HL-60 (cell line): Measurements from ENCODE around the gene XAB2.

Experiments used
- DNase-seq, 2 experiments: peaks; one replicate each; pipeline ENCODE4 v3.0.0-alpha.2; 2010 to 2020; ENCODE audit warnings: low read depth in 1 of 2, low spot score in 1 of 2
- H3K27ac ChIP-seq: fragments of 250-450 bp; sonication (Bioruptor Pico); replicated peaks from 2 replicates; pipeline ENCODE4 v1.5.1; 2020; ENCODE audit warnings: mild to moderate bottlenecking, moderate library complexity
- H3K27me3 ChIP-seq: fragments of 250-450 bp; sonication (Bioruptor Pico); 2 replicates; pipeline ENCODE4 v1.5.1; 2021; ENCODE audit warnings: mild to moderate bottlenecking, moderate library complexity; ENCODE audit not compliant: insufficient read depth, poor library complexity, severe bottlenecking
- H3K4me3 ChIP-seq: replicated peaks from 2 replicates; pipeline ENCODE4 v1.5.1; 2011; ENCODE audit warnings: mild to moderate bottlenecking, control low read depth, low read length; ENCODE audit not compliant: insufficient read depth
- CTCF ChIP-seq: IDR thresholded peaks from one replicate; pipeline ENCODE4 v1.5.1; 2011; ENCODE audit warnings: low read length, control low read depth, inconsistent platforms; ENCODE audit not compliant: insufficient read depth
- GABPA ChIP-seq: IDR thresholded peaks from 2 replicates; pipeline ENCODE4 v1.6.1; 2012; ENCODE audit warnings: low read depth
- POLR2AphosphoS5 ChIP-seq: IDR thresholded peaks from 2 replicates; pipeline ENCODE4 v1.6.1; 2012; ENCODE audit warnings: low read depth
- REST ChIP-seq: IDR thresholded peaks from 2 replicates; pipeline ENCODE4 v1.6.1; 2012; ENCODE audit warnings: low read depth; ENCODE audit not compliant: insufficient replicate concordance
- SPI1 ChIP-seq: IDR thresholded peaks from 2 replicates; pipeline ENCODE4 v1.6.1; 2012; ENCODE audit warnings: low read depth, mild to moderate bottlenecking, borderline replicate concordance

Gene XAB2

DNA sequence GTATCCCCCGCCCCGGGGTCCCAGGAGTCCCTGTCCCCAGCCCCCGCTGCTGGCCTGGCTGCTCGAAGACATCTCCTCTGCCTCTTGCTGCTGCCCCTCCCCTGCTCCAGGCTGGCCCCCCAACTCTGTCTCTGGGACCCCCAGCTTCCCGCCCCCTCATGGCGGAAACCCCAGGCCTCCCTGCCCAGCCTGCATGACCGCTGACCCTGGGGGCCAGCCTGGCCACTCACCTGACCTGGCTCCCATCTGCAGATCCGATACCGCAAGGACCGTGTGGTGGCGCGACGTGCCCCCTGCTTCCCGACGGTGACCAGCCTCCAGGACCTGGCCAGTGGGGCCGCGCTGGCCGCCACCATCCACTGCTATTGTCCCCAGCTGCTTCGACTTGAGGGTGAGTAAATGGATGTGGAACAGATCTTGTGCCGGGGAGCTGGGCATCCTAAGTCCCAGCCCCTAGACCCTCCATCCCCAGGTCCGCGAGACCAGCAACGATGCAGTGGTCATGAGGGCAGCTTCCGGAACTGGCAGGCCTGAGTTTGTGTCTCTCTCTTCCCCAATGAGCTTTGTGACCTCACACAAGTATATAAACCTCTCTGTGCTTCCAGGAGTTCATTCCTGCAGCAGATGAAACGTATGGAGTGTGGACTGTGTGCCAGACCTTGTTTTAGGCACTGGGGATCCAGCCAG, 21.3 kb downstream of the XAB2 start:
- TF ChIP-seq CTCF, result no peak
- TF ChIP-seq GABPA, result no peak
- TF ChIP-seq SPI1, result no peak
- no peak for TF ChIP-seq POLR2AphosphoS5
- TF ChIP-seq REST, result no peak
- H3K4me3 ChIP-seq, result no peak overlapping the region
- H3K27me3 ChIP-seq, result peaks cover 6% of the 10 kb centered on the region
- H3K27ac ChIP-seq, result no peak overlapping the region
- DNase-seq, result no peak

DNA sequence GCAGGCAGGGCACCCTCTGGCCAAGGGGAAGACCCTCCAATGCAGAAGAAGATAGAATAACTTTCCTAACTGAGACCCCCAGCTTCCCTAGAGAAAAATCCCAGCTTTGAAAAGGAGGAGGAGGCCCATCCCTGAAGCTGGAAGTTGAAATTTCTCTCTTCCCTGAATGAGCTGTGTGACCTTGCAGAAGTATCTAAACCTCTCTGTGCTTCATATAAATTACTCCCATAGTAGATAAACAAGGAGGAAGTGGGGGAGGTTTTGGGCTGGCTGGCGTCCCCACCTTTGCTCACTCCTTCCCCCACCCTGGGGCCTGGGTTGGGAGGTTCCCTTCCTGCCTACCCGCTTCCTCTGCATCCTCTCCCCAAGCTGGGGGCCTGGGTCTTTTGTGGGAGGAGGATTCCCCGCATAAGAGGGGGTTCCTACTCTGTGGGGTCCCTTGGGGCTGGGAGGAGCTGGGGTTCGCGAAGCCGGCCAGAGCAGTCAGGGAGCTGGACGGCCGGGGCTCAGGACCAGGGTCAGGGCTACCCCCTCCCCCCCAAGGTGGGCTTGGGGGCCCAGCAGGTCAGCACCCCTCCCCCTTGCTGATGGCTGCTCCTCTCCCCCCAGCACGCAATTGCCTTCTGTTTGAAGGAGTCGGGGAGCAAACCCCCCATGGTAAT, 22.0 kb downstream of the XAB2 start:
- H3K4me3 ChIP-seq, result no peak overlapping the region
- DNase-seq, result no peak
- H3K27me3 ChIP-seq, result peaks cover 6% of the 10 kb centered on the region
- TF ChIP-seq REST, result no peak
- TF ChIP-seq SPI1, result no peak
- TF ChIP-seq CTCF, result no peak
- no peak for TF ChIP-seq POLR2AphosphoS5
- TF ChIP-seq GABPA, result no peak
- no peak overlapping the region for H3K27ac ChIP-seq

DNA sequence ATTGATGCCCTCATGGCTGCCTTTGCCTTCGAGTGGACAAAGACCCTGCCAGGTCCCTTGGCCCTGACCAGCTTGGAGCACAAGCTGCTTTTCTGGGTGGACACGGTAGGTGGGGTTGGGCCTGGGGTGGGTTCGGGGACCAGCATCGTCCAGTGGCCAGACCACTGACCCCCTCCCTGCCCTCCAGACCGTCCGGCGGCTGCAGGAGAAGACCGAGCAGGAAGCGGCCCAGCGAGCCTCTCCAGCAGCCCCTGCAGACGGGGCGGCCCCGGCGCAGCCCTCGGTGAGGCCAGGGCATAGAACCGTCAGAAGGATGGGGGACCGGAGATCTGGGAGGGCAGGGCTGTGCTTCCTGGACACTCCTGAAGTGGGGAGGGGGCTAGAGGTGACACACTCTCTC, 23.1 kb downstream of the XAB2 start:
- DNase-seq, result no peak
- H3K27ac ChIP-seq, result no peak overlapping the region
- no peak for TF ChIP-seq REST
- no peak for TF ChIP-seq SPI1
- TF ChIP-seq CTCF, result no peak
- TF ChIP-seq POLR2AphosphoS5, result no peak
- TF ChIP-seq GABPA, result no peak
- peaks cover 6% of the 10 kb centered on the region for H3K27me3 ChIP-seq
- H3K4me3 ChIP-seq, result no peak overlapping the region
